ENCODE measurements around the gene GCNT1.

- no peak for TF ChIP-seq CTCF (IDR thresholded peaks at IDR 0.05; ENCODE audit: low read length)
- no peak for TF ChIP-seq EZH2 (IDR thresholded peaks at IDR 0.05; ENCODE audit: borderline replicate concordance, low read length)
Observed at GRCh38 chr9:76530458-76531110, 71.6 kb downstream of the GCNT1 start.

Measured in OCI-LY1 (cell line).